ENCODE measurements around the gene CLSTN2.

GRCh38 chr3:140338916-140339315 lies 403.9 kb downstream of the CLSTN2 start:
- TF ChIP-seq, protein P1, sequence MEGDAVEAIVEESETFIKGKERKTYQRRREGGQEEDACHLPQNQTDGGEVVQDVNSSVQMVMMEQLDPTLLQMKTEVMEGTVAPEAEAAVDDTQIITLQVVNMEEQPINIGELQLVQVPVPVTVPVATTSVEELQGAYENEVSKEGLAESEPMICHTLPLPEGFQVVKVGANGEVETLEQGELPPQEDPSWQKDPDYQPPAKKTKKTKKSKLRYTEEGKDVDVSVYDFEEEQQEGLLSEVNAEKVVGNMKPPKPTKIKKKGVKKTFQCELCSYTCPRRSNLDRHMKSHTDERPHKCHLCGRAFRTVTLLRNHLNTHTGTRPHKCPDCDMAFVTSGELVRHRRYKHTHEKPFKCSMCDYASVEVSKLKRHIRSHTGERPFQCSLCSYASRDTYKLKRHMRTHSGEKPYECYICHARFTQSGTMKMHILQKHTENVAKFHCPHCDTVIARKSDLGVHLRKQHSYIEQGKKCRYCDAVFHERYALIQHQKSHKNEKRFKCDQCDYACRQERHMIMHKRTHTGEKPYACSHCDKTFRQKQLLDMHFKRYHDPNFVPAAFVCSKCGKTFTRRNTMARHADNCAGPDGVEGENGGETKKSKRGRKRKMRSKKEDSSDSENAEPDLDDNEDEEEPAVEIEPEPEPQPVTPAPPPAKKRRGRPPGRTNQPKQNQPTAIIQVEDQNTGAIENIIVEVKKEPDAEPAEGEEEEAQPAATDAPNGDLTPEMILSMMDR (conservative IDR thresholded peaks at IDR 0.05 in 1 of 2, IDR thresholded peaks at IDR 0.05 in 1 of 2; ENCODE audit: extremely low read depth in 1 of 2, insufficient read depth in 1 of 2, low read depth in 1 of 2, low read length in 2 of 2) = no peak
- TF ChIP-seq EZH2 (IDR thresholded peaks at IDR 0.05; ENCODE audit: borderline replicate concordance, low read length) = no peak
